Panc1 (cell line): ENCODE results near the gene NTM.

Experiments used
- POLR2AphosphoS5 ChIP-seq: IDR thresholded peaks from 2 replicates; pipeline ENCODE4 v1.6.1; 2012; ENCODE audit warnings: mild to moderate bottlenecking, low read depth, low read length, moderate library complexity
- SIN3A ChIP-seq: IDR thresholded peaks from 2 replicates; pipeline ENCODE4 v1.6.1; 2012; ENCODE audit warnings: low read depth, mild to moderate bottlenecking, low read length, moderate library complexity, borderline replicate concordance; ENCODE audit not compliant: insufficient read depth
- TCF7L2 ChIP-seq: IDR thresholded peaks from 2 replicates; pipeline ENCODE4 v1.6.1; 2011; ENCODE audit warnings: mild to moderate bottlenecking, low read depth, low read length, inconsistent platforms
- TF ChIP-seq, protein P1 (sequence below): fragments of 450-650 bp; IDR thresholded peaks from 2 replicates; pipeline ENCODE4 v1.5.1; 2017; ENCODE audit warnings: mild to moderate bottlenecking
- TF ChIP-seq, protein P2 (sequence below), 2 experiments: IDR thresholded peaks; 2 replicates each; pipeline ENCODE4 v1.6.1; 2011 to 2012; ENCODE audit warnings: low read depth in 2 of 2, control low read depth in 1 of 2, low read length in 1 of 2, mild to moderate bottlenecking in 1 of 2, moderate library complexity in 1 of 2; ENCODE audit not compliant: insufficient read depth in 1 of 2

- TF ChIP-seq, protein P1, sequence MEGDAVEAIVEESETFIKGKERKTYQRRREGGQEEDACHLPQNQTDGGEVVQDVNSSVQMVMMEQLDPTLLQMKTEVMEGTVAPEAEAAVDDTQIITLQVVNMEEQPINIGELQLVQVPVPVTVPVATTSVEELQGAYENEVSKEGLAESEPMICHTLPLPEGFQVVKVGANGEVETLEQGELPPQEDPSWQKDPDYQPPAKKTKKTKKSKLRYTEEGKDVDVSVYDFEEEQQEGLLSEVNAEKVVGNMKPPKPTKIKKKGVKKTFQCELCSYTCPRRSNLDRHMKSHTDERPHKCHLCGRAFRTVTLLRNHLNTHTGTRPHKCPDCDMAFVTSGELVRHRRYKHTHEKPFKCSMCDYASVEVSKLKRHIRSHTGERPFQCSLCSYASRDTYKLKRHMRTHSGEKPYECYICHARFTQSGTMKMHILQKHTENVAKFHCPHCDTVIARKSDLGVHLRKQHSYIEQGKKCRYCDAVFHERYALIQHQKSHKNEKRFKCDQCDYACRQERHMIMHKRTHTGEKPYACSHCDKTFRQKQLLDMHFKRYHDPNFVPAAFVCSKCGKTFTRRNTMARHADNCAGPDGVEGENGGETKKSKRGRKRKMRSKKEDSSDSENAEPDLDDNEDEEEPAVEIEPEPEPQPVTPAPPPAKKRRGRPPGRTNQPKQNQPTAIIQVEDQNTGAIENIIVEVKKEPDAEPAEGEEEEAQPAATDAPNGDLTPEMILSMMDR, result no peak
- no peak for TF ChIP-seq POLR2AphosphoS5
- TF ChIP-seq, protein P2, sequence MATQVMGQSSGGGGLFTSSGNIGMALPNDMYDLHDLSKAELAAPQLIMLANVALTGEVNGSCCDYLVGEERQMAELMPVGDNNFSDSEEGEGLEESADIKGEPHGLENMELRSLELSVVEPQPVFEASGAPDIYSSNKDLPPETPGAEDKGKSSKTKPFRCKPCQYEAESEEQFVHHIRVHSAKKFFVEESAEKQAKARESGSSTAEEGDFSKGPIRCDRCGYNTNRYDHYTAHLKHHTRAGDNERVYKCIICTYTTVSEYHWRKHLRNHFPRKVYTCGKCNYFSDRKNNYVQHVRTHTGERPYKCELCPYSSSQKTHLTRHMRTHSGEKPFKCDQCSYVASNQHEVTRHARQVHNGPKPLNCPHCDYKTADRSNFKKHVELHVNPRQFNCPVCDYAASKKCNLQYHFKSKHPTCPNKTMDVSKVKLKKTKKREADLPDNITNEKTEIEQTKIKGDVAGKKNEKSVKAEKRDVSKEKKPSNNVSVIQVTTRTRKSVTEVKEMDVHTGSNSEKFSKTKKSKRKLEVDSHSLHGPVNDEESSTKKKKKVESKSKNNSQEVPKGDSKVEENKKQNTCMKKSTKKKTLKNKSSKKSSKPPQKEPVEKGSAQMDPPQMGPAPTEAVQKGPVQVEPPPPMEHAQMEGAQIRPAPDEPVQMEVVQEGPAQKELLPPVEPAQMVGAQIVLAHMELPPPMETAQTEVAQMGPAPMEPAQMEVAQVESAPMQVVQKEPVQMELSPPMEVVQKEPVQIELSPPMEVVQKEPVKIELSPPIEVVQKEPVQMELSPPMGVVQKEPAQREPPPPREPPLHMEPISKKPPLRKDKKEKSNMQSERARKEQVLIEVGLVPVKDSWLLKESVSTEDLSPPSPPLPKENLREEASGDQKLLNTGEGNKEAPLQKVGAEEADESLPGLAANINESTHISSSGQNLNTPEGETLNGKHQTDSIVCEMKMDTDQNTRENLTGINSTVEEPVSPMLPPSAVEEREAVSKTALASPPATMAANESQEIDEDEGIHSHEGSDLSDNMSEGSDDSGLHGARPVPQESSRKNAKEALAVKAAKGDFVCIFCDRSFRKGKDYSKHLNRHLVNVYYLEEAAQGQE (IDR thresholded peaks at IDR 0.05; ENCODE audit: insufficient read depth in 1 of 2, low read depth in 2 of 2, low read length in 1 of 2), result no peak
- TF ChIP-seq SIN3A, result no peak
- no peak for TF ChIP-seq TCF7L2
These were observed 304.9 kb downstream of the NTM start for GRCh38 chr11:131675121-131675888.
